Stimulated activated naive CD4-positive, alpha-beta T cell (primary cell): ENCODE measurements around the gene CNBP.

Source experiments
- DNase-seq, 6 experiments: peaks; one replicate each; lab custom pipeline; 2025; lab: John Stamatoyannopoulos, UW

The CNBP gene

GRCh38 chr3:129131465-129132088, 52.1 kb downstream of the CNBP start:
- no peak for DNase-seq

- no peak for DNase-seq
Observed at GRCh38 chr3:129130291-129130813, 53.3 kb downstream of the CNBP start.

GRCh38 chr3:129128357-129129155, 55.1 kb downstream of the CNBP start:
- no peak for DNase-seq

- no peak for DNase-seq
Observed at GRCh38 chr3:129126726-129127280, 56.9 kb downstream of the CNBP start.

- DNase-seq = peak in 4 of 6 experiments; percentile 7 to 20 (median 13)
Observed at GRCh38 chr3:129123314-129124060, 60.2 kb downstream of the CNBP start.

- DNase-seq = peak in 2 of 6 experiments; percentile 32
Observed at GRCh38 chr3:129122412-129123011, 61.2 kb downstream of the CNBP start.

- peak; percentile 85 to 96 (median 92) for DNase-seq
Observed at GRCh38 chr3:129121792-129122411, 61.8 kb downstream of the CNBP start, which contains the start of gene RAB43. Gene RAB43, minus strand, starts transcription at chr3:129121804. Its CDS starts 315 bp downstream, at chr3:129121489.

GRCh38 chr3:129121016-129121791, 62.5 kb downstream of the CNBP start:
- DNase-seq = peak; percentile 26 to 69 (median 46)

GRCh38 chr3:129120254-129121004, 63.3 kb downstream of the CNBP start:
- DNase-seq = peak; percentile 71 to 95 (median 90)

- no peak for DNase-seq
Observed at GRCh38 chr3:129119365-129120100, 64.2 kb downstream of the CNBP start.

GRCh38 chr3:129118745-129119144, 65.0 kb downstream of the CNBP start:
- DNase-seq = peak; percentile 40 to 92 (median 80)
